Lower lobe of right lung (tissue), 2 donors: ENCODE results near the gene FIGNL2. TPM values are rescaled to one million over a fixed set of nuclear protein-coding genes. Genes with fewer than 3 reads are reported as not detected.

Experiments
- ATAC-seq, 2 donors: fragments of 200-7000 bp; cut with Tn5 transposase; one replicate each; pipeline ENCODE4 v1.9.1; 2020 to 2022; ENCODE audit warnings: mild to moderate bottlenecking in 2 of 2, moderate library complexity in 2 of 2
- DNase-seq: peaks from one replicate; pipeline ENCODE4 v3.0.0-alpha.2; 2020
- H3K27ac ChIP-seq: fragments of 200-600 bp; one replicate; pipeline ENCODE4 v1.8.0; 2022
- H3K27me3 ChIP-seq: fragments of 200-600 bp; one replicate; pipeline ENCODE4 v1.8.0; 2022; ENCODE audit warnings: low read depth
- H3K36me3 ChIP-seq: fragments of 200-600 bp; one replicate; pipeline ENCODE4 v1.8.0; 2022; ENCODE audit warnings: mild to moderate bottlenecking
- H3K4me1 ChIP-seq: fragments of 200-600 bp; one replicate; pipeline ENCODE4 v1.8.0; 2022
- H3K4me3 ChIP-seq: fragments of 200-600 bp; one replicate; pipeline ENCODE4 v1.8.0; 2022; ENCODE audit warnings: mild to moderate bottlenecking
- H3K9me3 ChIP-seq: fragments of 200-600 bp; one replicate; pipeline ENCODE4 v1.8.0; 2022
- intact Hi-C: fragments of 100-400 bp; cut with DNase I; formaldehyde crosslinking; loops from one replicate; pipeline ENCODE4 v1.11.0; 2022
- total RNA-seq: library from RNA; stranded (reverse); fragmentation: NEBNext Ultra II Directional; extraction: Animal tissue kit (Norgen Biotek cat#: 25700); gene quantifications from one replicate; pipeline ENCODE4 v1.2.1, GENCODE V29; 2021
- TF ChIP-seq, protein P1 (sequence below): fragments of 200-600 bp; IDR thresholded peaks from one replicate; pipeline ENCODE4 v1.8.0; 2022; ENCODE audit warnings: antibody characterized with exemption, mild to moderate bottlenecking
- donor health status: DM: no; HTN: yes; CAD: no; lungs with severe emphysema.

FIGNL2 gene
- total RNA-seq, 1 donor from 2014 or later = 0.95 TPM

DNA sequence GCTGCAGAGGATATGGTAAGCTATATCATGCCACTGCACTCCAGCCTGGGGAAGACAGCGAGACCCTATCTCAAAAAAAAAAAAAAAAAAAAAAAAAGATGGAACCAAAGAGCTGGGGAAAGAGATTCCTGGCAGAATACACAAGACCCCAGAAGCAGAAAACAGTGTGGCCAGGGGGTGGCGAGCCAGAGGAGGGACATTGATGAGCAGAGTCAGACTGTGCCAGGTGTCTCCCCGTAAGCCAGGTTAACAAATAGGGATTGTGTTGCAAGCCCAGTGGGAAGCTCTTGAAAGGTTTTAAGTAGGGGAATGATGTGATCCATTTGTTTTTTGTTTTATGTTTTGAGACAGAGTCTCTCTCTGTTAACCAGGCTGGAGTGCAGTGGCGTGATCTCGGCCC is 56.1 kb downstream of the FIGNL2 start:
- DNase-seq (no peak), ATAC-seq (no peak)
- no peak overlapping the region for H3K27ac ChIP-seq
- TF ChIP-seq, protein P1, sequence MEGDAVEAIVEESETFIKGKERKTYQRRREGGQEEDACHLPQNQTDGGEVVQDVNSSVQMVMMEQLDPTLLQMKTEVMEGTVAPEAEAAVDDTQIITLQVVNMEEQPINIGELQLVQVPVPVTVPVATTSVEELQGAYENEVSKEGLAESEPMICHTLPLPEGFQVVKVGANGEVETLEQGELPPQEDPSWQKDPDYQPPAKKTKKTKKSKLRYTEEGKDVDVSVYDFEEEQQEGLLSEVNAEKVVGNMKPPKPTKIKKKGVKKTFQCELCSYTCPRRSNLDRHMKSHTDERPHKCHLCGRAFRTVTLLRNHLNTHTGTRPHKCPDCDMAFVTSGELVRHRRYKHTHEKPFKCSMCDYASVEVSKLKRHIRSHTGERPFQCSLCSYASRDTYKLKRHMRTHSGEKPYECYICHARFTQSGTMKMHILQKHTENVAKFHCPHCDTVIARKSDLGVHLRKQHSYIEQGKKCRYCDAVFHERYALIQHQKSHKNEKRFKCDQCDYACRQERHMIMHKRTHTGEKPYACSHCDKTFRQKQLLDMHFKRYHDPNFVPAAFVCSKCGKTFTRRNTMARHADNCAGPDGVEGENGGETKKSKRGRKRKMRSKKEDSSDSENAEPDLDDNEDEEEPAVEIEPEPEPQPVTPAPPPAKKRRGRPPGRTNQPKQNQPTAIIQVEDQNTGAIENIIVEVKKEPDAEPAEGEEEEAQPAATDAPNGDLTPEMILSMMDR = no peak
- no peaks in the 10 kb centered on the region for H3K9me3 ChIP-seq
- H3K27me3 ChIP-seq = no peaks in the 10 kb centered on the region
- H3K36me3 ChIP-seq = no peaks in the 10 kb centered on the region
- no peaks in the 10 kb centered on the region for H3K4me1 ChIP-seq
- no peak overlapping the region for H3K4me3 ChIP-seq
- intact Hi-C loops = no loop called here

DNA sequence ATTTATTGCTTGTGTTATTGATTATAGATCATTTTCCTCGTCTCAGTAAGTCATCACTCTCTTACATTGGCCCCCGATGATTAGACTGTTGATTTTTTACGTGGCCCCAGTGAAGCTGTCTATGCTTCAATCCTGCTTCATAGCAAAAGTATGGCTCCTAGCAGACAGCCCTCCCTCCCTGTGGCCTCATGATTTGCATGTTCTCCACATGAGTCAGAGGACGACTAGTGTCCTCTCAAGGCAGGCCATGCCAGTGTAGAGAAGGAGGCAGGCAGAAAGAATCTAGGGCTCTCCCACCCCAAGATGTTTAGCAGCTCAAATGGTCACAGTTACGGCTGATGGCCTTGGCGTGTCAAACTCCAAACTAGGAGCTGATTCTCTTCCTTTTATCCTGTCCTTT is 59.6 kb downstream of the FIGNL2 start:
- ATAC-seq (no peak), DNase-seq (no peak)
- Histone ChIP-seq H3K4me3 (no peak overlapping the region), H3K4me1 (no peaks in the 10 kb centered on the region), H3K9me3 (no peaks in the 10 kb centered on the region), H3K27ac (no peak overlapping the region), H3K27me3 (no peaks in the 10 kb centered on the region), H3K36me3 (no peaks in the 10 kb centered on the region)
- intact Hi-C loops = no loop called here
- TF ChIP-seq, protein P1 = no peak

DNA sequence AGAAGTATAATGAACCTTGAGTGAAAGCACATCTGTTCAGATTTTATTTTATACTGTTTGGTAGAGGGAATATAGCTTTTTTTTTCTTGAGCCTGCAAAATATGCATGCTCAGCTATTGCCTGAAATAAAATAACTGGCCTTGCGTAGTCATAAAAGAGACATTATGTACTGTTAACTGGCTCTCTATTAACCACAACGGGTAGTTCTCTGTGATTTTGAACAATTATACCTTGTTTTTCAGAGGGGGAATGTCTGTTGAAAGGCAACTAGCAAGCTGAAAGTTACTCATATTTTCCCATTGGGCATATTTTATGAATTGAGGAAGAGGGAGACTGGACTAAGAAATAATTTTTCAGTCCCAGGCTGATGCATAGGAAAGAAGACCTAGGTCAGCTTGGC is 62.6 kb downstream of the FIGNL2 start:
- intact Hi-C loops = no loop called here
- DNase-seq (no peak), ATAC-seq (no peak)
- Histone ChIP-seq H3K36me3 (no peaks in the 10 kb centered on the region), H3K4me1 (no peaks in the 10 kb centered on the region), H3K27ac (no peak overlapping the region), H3K4me3 (no peak overlapping the region), H3K27me3 (no peaks in the 10 kb centered on the region), H3K9me3 (no peaks in the 10 kb centered on the region)
- TF ChIP-seq, protein P1 = no peak

DNA sequence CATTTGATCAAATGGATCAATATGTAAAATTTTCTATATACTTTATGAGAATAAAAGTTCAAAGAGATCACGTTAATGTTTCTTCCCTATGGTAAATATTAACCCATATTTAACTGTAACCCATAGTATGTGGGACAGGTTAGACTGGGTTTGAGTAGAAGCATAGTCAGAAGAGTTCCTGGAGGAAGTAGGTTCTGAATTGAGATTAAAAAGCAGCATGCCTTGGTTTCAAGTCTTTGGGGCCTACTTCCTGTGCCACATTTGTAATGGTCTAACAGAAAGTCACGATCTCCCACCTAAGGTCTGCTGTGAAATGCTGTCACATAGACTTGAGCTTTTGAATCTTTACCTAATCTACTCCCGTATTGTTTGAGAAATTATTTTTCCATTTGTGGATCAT is 63.8 kb downstream of the FIGNL2 start:
- Histone ChIP-seq H3K27ac (no peak overlapping the region), H3K4me3 (no peak overlapping the region), H3K36me3 (no peaks in the 10 kb centered on the region), H3K27me3 (no peaks in the 10 kb centered on the region), H3K9me3 (no peaks in the 10 kb centered on the region), H3K4me1 (no peaks in the 10 kb centered on the region)
- ATAC-seq (no peak), DNase-seq (no peak)
- TF ChIP-seq, protein P1 = no peak
- intact Hi-C loops = no loop called here

DNA sequence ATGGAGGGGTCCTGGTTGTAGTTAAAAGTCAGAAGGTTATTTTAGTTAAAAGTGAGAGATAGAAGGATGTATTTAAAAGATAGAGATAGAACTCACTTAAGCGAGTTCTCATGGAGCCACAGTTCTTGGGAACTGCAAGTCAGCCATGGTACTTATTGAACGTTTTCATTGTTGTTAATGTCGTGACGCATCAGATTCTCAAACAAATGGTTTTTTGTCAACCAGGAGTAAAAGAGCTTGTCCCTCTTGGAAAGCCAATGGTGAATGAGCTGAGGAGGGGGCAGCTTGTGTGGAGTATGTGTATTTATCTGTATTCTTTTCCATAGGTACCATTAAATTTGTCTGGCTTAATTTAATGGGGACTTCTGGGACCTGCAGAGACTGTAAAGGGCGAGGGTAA is 68.6 kb downstream of the FIGNL2 start:
- intact Hi-C loops = no loop called here
- ATAC-seq = no peak

More for the DNA sequence above, 68.6 kb downstream of the FIGNL2 start:
- Histone ChIP-seq H3K4me1 (no peaks in the 10 kb centered on the region), H3K4me3 (no peak overlapping the region), H3K27ac (no peak overlapping the region), H3K27me3 (no peaks in the 10 kb centered on the region), H3K9me3 (no peaks in the 10 kb centered on the region), H3K36me3 (no peaks in the 10 kb centered on the region)
- TF ChIP-seq, protein P1 = no peak
- DNase-seq = no peak
